Activated naive CD4-positive, alpha-beta T cell treated with anti-CD3 and anti-CD28 coated beads, Interleukin-2, amount 10 ng/mL, durations not matched to agents 5 hours and 36 hours (primary cell): ENCODE data around the gene KCNMA1. TPM values are rescaled to one million over a fixed set of nuclear protein-coding genes. Genes with fewer than 3 reads are reported as not detected.

Experiments
- total RNA-seq, 2 experiments: library from RNA; stranded (reverse); gene quantifications; one replicate each; pipeline ENCODE4 v1.2.3, GENCODE V29; 2021

Gene KCNMA1
- under 1 TPM; 0.34 to 0.38 TPM for total RNA-seq

DNA sequence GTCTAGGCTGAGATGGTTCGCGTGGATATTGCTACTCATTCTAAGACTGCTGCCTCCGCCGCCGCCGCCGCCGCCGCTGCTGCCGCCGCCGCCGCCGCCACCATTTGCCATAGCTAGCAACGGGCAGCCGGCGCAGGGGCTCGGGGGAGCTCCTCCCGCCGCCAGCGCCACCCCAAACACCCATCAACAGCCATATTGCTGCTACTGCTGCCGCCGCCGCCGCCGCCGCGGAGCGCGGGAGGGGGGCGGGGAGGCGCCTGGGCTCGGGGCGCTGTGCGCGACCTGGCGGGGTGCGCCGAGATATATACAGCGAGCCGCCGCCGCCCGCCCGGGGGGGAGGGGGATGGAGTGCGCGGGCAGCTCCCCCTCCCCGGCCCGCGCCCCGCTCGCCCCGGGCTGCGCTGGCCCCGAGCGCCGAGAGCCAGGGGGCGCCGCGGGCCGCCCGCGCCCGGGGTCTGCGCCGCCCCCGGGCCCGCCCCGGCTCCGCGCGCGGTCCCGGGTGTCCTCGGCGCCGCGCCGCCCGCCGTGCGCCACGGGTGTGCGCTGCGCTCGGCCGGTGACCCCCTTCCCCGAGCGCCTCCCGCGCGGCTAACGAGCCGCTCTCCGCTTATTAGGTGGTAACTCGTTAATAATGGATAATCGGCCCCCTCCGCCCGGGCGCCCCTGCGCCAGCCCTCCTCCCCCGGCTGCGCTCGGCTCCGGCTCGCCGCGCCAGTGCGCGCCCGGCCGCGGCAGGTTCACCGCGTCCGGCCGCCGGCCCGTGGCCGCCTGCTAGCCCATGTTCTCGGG lies at the start of gene KCNMA1:
Gene KCNMA1 (minus strand): TSS at position 277 of the 789 bp plus-strand sequence.

